Right forelimb (tissue), 1 donor: Measurements from ENCODE around the gene THBD.

Source experiments
- DNase-seq: peaks from one replicate; pipeline ENCODE4 v3.0.0-alpha.2; 2018

THBD gene, protein sequence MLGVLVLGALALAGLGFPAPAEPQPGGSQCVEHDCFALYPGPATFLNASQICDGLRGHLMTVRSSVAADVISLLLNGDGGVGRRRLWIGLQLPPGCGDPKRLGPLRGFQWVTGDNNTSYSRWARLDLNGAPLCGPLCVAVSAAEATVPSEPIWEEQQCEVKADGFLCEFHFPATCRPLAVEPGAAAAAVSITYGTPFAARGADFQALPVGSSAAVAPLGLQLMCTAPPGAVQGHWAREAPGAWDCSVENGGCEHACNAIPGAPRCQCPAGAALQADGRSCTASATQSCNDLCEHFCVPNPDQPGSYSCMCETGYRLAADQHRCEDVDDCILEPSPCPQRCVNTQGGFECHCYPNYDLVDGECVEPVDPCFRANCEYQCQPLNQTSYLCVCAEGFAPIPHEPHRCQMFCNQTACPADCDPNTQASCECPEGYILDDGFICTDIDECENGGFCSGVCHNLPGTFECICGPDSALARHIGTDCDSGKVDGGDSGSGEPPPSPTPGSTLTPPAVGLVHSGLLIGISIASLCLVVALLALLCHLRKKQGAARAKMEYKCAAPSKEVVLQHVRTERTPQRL

DNA sequence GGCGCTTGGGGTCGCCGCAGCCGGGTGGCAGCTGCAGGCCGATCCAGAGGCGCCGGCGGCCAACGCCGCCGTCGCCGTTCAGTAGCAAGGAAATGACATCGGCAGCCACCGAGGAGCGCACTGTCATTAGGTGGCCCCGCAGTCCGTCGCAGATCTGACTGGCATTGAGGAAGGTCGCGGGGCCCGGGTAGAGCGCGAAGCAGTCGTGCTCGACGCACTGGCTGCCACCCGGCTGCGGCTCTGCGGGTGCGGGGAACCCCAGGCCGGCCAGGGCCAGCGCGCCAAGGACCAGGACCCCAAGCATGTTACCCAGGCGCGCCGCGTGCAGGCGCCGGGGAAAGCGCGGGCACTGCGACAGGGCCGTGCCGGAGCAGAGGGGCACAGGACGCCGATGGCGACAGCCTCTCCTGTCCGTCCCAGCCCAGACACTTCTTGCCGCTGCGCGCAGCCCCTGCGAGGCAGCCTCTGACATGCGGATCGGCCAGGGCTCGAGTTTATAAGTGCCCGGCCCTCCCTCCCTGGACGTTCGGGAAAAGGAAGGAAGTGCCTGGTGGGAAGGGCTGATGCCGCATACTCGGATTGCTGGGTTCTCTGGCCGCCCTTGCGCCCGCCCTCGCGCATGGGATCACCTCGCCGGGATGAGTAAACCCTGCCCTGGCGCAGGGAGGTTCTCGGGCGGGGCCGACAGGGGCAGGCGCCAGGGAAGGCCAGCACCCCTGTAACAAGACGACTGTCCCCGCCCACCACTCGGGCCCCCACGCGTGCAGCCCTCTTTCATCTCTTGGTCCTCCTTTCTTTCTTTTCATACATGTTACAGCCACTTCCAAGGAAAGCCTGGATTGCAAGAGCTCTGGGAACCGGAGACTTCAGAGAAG, at the start of gene THBD:
THBD (minus strand) TSS at position 472 of the 875 bp plus-strand sequence; CDS start at position 304, 168 bp downstream.
- peak; percentile 71 for DNase-seq

GRCh38 chr20:23097636-23098580, 48.4 kb upstream of the THBD start:
- no peak for DNase-seq

- DNase-seq = no peak
Measured at GRCh38 chr20:23096986-23097520, 47.6 kb upstream of the THBD start.

DNA sequence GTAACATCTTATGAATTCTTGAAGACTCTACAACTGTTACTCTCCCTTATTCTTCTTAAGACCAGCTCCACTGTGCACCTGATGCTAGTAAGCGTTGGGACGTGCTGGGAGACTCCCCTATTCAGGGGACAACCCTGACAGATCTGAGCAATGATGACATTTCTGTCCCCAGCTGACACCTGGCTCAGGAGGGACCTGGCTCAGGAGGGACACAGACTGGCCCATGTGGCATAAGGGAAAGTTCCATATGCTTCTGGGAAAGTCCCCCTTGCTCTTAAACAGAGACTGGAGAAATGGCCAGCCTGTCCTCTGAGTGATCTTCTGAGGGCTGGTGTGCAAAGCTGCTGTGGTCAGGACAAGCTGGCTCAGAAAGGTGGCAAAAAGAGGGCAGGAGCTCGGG, 46.6 kb upstream of the THBD start:
- no peak for DNase-seq

DNA sequence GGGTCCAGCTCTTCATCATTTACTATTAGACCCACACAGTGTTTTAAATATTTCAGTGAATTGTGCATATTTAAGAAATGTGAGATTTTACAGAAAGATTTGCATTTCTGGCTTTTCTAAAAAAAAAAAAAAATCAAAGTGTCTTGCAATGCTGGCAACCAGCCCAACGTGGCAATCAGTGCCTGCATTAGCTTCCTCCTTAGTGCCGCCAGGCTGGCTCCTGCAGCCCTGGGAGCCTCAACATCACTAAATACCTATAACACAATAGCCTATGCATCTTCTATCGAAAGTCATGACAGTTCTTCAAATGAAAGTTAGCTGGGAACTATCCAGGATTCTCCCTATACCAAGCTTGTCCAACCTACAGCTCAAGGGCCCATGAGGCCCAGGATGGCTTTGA, 46.0 kb upstream of the THBD start:
- no peak for DNase-seq

DNA sequence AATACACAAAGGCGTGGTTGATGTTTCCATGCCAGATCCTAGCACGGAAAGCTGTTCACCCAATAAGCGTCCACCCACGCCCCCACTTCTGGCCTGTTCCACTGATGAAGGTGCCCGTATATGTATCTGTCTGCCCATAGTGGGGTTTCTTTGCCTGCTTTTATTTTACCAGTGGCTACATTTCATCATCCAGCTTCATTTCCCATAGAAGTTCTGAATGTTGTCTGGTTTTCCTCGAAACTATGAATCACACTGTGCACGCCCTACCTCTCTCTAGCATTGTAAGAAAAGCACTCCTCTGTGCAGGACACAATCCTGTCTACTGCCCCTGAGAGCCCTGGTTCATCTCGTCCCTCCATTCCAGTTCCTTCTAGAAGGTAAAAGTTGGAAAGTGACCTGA, 45.5 kb upstream of the THBD start:
- no peak for DNase-seq

GRCh38 chr20:23094213-23094896, 44.9 kb upstream of the THBD start:
- no peak for DNase-seq

- no peak for DNase-seq
Measured at GRCh38 chr20:23093613-23094012, 44.1 kb upstream of the THBD start.

GRCh38 chr20:23092861-23093495, 43.5 kb upstream of the THBD start:
- no peak for DNase-seq

- no peak for DNase-seq
Measured at GRCh38 chr20:23092384-23092756, 42.9 kb upstream of the THBD start.

GRCh38 chr20:23091721-23092383, 42.4 kb upstream of the THBD start:
- DNase-seq = no peak

DNA sequence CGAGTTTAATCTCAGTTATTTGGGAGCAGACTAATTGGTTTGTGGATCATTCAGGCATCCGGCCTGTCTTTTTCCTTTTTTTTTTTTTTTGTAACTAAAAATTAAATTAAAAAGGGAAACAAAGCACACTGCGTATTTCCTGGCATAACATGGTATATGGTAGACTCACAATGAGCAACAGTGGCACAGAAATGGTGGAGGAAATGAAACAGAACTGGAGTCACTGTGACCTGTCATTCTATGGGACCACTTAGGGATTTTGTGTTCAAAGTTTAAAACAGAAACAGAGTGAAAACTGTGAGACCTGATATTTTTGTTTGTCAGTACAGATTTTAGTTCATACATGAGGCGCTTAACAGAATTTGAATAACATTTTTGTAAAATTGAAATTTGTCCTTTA, 41.4 kb upstream of the THBD start:
- DNase-seq = no peak

DNA sequence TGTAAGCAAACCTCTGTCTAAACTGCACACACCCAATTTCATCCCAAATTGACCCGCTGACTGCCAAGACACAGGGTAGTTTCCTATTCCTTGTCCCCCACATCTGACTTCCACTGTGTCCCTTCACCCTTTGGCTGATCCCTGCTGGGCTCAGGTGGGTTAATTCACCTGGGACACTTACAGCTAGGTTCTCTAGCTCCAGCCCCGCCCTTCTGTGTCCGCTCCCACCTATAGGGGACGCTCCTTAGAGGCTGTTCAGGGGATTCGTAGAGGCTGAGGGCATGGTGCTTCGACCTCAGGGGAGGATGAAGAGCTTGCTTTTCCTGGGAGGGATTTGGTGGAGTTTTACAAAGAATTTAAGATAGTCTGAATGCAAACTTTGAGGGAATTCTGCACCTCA, 40.7 kb upstream of the THBD start:
- no peak for DNase-seq

DNA sequence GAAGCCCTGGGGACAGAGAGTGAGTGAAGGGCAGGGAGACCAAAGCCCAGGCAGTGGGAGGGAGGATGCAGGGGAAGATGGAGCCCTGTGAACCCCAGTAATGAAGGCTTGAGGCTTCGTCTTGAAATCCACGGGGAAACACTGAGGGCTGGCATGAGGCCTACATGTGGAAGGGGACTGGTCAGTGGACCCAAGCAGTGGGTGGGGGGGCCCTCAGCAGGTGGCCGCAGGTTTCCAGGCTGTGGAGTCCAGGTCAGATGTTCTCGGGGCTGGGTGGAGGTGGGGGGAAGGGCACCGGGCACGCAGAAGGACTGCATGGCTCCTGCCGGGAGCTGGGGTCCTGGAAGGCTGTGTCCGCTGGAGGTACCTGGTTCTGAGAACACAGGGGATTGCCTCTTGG, 39.4 kb upstream of the THBD start:
- no peak for DNase-seq

DNA sequence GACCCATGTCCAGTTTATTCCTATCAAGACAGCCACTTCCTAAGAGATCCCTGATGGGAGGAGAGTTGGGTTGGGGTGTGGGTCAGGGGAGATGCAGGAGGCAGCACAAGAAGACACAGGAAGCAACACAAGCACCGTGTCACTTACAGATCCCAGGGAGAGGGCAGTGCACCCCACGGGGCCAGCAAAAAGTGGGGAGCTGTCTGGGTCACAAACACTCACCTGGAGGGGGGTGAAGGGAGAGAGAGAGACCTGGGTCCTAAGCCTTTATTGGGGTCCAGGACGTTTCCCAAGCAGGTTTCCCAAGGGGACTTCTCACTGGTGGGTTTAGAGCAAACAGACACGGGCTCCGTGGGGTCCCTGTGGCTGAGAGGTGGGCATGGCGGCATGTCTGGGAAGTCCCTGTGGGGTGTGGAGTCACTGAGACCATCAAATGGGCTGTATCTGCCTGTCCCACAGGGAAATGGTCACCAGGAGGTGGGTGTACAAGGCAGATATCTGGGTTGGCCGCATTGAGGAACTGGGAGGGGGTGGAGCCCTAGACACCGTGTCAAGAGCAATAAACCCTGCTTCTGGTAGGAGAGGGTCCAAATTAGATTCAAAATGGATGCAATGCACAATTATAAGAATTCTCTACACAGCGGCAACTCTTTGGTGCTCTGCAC, 38.2 kb upstream of the THBD start:
- DNase-seq = no peak

GRCh38 chr20:23086931-23087411, 37.5 kb upstream of the THBD start:
- DNase-seq = no peak

DNA sequence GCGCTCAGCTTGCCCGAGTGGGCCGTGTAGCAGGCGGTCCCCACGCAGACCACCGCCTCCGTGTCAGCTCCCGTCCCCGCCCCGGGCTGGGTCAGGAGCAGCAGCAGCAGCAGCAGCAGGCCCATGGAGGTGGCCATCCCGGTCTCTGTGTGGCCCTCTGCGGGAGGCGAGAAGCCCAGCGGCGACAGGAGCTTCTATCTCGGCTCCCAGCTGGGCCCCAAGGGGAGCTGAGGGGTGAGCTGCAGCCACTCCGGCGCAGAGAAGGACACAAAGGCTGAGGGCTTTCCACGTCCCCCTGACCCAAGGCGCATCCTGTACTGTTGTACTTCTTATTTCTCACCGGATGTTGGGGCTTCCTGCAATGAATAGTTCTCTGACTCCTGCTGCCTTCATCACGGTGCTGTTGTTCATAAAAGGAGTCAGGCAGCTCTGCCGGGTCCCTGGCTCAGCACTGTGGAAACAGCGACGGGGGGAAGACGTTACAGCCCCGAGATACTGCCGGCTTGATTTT, 36.6 kb upstream of the THBD start, which contains the start of gene CD93:
CD93 (minus strand) TSS at position 269 of the 511 bp plus-strand sequence; CDS start at position 137, 132 bp downstream.
- peak; percentile 62 for DNase-seq

GRCh38 chr20:23085436-23086055, 36.1 kb upstream of the THBD start:
- no peak for DNase-seq

DNA sequence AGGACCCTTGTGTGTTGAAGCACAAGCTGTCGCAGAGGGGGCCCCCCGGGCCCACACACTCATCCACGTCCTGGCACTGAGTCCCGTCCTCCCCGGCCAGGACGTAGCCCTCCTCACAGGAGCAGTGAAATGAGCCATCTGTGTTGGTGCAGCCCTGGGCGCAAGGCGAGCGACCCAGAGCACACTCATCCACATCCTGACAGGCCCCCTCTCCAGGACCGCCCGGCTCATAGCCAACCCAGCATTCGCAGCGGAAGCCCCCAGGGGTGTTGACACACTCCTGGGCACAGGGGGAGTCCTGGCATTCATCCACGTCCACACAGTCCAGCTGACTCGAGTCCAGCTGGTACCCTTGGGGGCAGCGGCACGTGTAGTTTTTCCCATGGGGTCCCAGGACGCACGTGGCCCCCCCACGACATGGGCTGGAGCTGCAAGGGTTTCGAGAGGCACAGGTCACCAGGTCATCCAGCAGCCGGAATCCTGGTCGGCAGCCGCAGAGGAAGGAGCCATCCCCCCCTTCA, 35.4 kb upstream of the THBD start:
- no peak for DNase-seq
